GF-D8 (cell line): Measurements from ENCODE around the gene GRID2IP.
A peak's percentile ranks its signal among the peaks of the same experiment; 100 is the strongest.

Experiments used
- DNase-seq: peaks from one replicate; lab custom pipeline; 2025; lab: John Stamatoyannopoulos, UW

GRID2IP gene

DNA sequence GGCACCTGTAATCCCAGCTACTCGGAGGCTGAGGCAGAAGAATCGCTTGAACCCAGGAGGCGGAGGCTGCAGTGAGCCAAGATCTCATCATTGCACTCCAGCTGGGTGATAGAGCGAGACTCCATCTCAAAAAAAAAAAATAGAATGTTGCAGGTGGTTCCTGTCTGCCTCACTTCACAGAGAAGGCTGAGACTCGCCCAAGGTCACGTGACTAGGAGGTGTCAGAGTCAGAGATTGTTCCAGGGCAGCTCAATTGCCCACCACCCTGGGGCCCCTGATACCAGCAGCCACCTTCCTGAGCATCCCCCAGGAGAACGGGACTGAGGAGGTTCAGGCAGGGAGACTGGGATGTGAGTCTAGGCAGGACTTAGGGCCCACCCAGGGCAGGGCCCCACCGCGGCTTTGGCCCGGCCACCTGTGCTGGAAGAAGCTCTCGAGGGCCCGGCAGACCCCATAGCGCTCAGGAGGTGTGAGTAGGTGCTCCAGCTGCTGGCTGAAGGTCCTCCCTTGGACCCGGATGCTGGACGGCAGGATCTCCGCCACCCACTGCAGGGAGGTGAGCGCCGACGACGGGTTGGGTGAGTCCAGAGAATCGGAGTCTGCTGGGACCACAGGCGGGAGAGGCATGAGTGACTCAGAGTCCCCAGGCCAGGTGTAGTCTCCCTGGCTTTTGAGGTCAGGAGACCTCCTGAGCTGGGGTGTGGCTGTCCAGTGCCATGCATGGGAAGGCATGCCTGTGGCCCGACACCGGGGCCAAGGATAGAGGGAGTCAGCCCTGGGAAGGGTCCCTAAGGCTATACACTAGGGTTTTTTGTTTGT lies 30.9 kb downstream of the GRID2IP start:
- no peak for DNase-seq

GRCh38 chr7:6516387-6516983 lies 34.8 kb downstream of the GRID2IP start:
- DNase-seq = peak; percentile 21

DNA sequence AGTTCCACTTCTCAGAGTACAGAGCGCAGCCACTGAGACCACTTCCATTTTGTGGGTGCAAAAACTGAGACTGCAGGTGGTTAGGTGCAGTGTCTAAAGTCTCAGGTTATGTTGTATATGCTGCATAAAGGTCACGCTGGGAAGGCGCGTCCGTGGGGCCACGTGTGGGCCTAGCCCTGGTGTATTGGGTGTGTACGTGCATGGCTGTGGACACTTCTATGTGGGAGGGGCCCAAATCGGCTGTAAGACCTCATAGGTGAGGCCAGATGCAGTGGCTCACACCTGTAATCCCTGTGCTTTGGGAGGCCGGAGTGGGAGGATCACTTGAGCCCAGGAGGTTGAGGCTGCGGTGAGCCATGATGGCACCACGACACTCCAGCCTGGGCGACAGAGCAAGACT lies 37.7 kb downstream of the GRID2IP start:
- no peak for DNase-seq

DNA sequence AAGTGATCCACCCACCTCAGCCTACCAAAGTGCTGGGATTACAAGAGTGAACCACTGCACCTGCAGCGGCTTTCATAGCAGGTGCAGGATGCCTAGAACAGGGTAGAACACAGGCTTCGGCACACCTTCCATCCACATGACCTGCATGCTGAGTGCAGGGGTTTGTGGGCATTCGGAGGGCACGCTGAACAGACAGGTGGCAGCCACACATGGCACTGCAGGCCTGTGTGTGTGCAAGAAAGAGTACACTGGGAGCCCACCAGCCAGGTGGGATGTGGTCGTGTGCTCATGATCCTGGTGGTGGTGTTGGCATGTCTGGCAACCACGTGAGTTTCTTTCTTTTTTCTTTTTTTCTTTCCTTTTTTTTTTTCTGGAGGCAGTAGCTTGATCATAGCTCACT lies 38.4 kb downstream of the GRID2IP start:
- DNase-seq = no peak

DNA sequence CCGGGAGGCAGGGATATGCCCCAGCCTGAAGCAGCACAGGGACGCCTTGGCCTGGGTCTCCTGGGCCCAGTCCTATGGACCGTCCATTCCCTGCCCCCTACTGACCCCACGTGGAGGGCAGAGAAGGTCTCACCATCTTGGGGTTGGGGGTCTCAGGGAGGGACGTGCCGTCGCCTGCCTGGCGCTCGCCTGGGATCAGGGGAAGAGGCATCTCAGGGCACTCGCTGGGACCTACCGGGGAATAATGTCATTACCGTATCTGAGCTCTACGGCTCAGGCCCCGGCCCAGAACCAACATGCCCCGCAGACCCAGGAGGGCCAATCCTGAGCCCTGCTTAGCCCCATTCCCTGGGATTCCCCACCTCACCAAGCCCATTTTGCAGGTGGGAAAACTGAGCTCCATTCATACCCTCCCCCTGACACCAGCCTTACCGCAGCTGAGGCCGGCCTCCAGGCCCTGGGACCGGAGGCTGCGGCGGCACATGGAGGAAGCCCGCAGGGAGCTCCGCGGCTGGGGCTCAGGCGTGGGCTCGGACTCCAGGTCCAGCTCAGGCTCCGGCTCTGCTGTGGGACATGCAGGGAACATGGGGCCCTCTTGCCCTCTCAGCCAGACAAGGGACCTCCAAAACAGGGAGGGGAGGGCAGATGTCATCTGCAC lies 40.7 kb downstream of the GRID2IP start:
- DNase-seq = no peak

DNA sequence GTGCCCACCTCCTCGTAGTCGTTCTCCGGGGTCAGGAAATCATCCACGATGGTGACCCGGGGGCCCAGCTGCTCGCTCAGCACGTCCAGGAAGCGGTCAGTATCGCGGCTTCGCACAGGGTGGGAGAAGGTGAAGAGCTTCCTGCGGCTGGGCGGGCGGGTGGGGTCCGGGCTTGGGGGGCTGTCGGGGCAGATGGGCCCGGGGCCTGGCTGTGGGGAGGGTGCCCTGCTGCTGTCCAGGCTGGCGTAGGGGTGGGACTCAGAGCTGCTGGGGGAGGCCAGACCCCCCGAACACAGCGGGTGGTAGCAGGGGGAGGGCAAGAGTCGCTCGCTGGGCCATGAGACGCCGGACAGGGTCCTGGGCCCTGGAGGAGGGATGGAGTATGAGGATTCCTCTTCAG lies 42.3 kb downstream of the GRID2IP start:
- DNase-seq = no peak

DNA sequence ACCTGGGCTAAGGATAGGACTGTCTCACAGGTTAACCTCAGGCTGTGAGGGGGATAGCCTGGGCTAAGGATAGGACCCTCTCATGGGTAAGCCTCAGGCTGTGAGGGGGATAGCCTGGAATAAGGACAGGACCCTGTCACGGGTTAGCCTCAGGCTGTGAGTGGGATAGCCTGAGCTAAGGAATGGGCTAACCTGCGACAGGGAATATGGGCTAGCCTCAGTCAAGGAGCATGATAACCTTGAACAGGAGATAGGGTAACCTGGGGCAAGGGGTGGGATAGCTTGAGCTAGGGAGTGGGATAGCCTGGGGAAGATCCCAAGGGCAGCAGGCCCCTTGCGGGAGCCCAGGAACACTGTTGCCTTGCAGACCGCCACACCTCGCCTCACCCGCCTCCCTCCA lies 42.7 kb downstream of the GRID2IP start:
- no peak for DNase-seq

- no peak for DNase-seq
Measured at GRCh38 chr7:6507906-6508305, 43.4 kb downstream of the GRID2IP start.

DNA sequence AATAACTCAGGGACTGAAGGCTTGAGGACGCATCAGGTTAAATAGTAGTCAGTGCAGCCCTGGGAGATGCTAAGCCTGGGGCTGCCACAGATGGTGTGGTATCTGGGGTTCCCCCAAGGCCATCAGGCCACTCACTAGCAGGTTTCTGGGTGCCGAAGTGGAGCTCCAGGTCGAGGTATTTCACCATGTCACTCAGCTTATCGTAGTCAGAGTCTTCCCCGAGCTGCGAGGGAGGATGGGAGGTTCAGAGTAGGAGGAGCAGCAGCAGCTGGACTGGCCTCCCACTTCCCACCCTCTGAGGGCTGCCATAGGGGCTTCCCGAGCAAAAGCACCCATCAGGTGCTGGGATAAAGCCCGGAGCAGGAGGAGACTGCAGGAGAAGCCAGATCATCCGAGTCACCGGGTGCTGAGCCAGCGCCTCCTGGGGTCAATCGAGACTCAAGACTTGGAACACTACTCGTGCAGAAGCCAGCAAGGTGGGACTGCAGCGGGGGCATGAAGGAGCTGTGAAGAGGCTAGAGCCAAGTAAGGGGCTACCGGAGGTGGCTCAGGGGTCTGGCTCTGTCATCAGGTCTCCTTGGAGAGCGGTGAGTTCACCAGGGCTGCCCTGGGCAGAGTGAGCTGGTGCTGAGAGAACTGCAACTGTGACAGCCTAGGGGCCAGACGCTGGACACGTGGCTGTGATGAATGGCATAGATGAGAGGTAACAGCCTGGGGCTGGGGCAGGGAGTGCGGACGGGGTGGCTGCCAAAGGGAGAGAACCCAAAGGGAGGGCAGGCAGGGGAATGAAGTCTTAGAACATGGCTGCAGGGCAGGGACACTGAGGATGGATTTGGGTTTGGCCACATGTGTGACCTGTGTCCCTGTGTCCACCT lies 45.3 kb downstream of the GRID2IP start:
- DNase-seq = no peak

GRCh38 chr7:6504996-6505395 lies 46.3 kb downstream of the GRID2IP start:
- no peak for DNase-seq

DNA sequence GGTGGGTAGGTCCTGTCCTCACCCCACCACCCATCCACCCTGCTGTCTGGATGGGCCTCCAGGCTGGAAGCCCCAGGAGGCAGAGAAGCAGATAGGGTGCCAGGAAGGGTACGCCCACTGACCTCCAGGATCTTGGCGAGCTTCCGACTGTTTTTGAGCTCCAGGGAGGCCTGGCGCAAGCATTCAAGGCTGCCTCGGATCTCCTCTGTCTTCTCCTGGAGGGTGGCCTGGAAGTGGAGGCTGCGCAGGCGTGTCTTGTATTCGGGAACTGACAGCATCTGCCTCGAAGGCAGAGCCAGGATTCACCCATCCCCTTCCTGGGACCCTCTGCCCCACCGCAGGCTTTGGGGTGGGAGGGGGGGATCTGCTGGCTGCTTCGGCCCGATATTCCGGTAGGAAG lies 48.4 kb downstream of the GRID2IP start:
- no peak for DNase-seq

DNA sequence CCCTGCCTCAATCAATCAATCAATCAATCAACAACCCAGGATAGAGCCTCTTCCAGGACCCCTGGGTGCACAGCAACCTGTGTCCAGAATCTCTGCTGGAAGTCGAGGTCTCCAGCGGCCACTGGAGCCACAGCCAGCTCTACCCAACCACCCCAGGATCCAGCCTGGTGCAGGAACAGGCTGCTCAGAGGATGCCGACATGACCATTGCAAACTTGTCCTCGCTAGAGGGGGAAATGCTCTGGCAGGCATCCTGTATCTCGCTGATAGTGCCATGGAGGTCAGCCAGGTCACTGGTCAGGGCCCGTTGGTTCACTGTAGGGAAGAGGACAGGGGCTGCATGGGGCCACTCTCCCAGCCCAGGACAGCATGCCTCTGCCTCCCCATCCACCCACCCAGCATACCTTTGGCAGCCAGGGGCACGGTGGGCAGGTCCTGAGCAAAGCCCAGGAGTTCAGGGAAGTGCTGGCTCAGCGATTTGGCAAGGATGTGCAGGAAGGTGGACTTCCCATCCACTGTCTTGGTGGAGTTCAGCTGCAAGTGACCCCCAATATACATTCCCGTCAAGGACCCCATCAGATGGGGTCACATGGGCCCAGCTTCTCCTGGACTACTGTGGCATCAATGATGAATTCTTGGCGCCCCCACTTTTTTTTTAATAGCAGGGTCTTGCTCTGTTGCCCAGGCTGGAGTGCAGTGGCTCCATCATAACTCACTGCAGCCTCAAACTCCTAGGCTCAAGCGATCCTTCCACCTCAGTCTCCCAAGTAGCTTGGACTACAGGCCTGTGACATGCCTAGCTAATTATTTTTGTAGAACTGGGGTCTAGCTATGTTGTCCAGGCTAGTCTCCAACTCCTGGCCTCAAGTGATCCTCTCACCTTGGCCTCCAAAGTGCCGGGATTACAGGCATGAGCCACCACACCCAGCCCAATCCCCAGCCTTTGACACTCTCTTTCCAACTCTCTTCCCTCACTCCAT lies 49.4 kb downstream of the GRID2IP start:
- DNase-seq = no peak

DNA sequence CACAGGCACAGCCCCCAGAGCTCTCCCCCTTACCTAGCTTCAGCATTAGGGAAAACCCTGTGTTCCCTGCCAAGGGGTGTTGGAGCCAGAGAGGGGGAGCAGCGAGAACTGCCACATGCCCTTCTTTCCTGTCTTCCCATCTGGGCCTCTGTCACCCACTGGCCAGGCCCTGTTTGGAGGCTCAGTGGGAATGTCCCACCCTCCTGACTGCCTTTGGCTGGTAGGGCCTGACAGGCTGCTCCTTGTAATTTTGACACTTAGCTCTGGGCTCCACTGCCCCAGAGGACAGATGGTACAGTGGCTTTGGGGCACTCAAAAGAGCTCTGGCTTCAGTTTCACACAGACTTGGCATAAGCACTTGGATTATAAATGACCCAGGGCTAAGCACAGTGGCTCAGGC lies 50.6 kb downstream of the GRID2IP start:
- DNase-seq = no peak

- DNase-seq = no peak
Measured at GRCh38 chr7:6497994-6498393, 53.3 kb downstream of the GRID2IP start.

DNA sequence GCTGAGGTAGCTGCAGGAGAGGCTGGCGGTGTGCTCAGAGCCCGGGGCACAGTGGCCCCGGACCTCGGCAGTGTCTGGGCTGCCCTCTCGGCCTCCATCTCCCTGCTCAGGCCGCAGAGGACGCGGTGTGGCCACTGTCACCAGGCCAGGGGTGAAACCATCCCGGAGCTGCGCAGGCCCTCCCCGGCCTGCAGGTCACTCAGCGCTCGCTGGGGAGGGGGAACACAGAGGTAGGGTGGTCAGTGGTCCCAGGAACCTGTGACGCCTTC lies 53.7 kb downstream of the GRID2IP start:
- DNase-seq = no peak

GRCh38 chr7:6496842-6497636 lies 54.2 kb downstream of the GRID2IP start:
- no peak for DNase-seq

- no peak for DNase-seq
Measured at GRCh38 chr7:6495597-6496262, 55.5 kb downstream of the GRID2IP start.

- no peak for DNase-seq
Measured at GRCh38 chr7:6494365-6494764, 56.9 kb downstream of the GRID2IP start.

DNA sequence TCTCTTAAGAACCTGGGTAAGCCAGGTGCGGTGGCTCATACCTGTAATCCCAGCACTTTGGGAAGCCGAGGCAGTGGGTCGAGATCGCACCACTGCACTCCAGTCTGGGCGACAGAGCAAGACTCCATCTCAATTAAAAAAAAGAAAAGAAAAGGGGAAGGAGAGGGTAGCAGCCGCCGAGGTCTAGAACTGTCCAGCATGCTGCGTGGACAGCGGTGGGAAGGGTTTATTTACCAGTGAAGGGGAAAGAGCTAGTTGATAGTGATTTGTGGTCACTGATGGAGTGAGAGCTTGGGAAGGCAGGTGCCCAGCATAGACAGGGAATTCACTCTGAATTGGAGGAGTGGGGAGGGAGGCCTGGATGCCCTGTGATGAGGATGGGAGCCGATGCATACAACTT lies 60.1 kb downstream of the GRID2IP start:
- no peak for DNase-seq

DNA sequence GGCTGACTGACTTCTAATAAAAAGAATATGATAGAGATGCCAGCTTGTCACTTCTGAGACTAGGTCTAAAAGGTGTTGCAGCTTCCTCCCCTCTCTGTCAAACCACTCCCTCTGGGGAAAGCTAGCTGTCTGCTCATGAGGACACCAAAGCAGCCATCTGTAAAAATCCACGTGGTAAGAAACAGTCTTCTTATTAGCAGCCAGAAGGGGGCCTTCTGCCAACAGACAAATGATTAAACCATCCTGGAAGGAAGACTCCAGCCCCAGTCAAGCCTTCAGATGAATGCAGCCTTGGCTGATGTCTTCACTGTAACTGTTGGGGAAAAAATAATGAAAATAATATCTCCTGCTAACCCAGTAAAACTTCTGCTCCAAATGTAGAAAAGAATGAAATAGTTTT lies 61.6 kb downstream of the GRID2IP start:
- DNase-seq = no peak
